ENCODE measurements around the gene LLPH. TPM values are rescaled to one million over a fixed set of nuclear protein-coding genes. Genes with fewer than 3 reads are reported as not detected.

The LLPH gene
- polyA plus RNA-seq, 1 donor (not counting 4 experiments of a cell fraction or from before 2014, with no cell fraction given): 36.6 TPM

DNA sequence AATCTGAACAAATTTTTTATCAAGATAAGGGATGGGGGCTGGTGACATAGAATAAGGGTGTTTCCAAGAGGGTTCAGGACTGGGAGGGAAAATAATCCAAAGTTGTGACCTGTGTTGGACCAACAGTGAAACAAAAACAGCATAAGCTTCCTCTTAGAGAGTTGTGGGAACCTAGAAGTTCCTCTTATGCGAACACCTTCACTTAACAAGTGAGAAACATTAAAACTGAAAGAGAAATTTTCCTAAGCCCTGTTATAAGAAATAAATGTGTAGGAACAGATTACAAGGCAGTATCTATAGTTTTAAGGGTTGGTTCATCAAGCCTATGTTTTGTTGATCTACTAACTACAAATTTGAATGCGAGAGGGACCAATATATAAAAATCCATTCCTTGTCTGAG lies 58.4 kb downstream of the LLPH start:
- Histone ChIP-seq H3K9me3 (ENCODE audit: control insufficient read depth, low read depth, low read length) (no peaks in the 10 kb centered on the region), H3K4me2 (ENCODE audit: control insufficient read depth, extremely low read depth, insufficient read depth, low read depth, low read length) (no peak overlapping the region), H3K36me3 (ENCODE audit: control insufficient read depth in 2 of 2, extremely low read depth in 1 of 2, insufficient read depth in 2 of 2, low read length in 2 of 2) (no peaks in the 10 kb centered on the region), H3K9ac (ENCODE audit: control insufficient read depth, extremely low read depth, insufficient read depth, low read length) (no peak overlapping the region), H3K27ac (ENCODE audit: control insufficient read depth, insufficient read depth, low read length) (no peak overlapping the region), H3K9me1 (ENCODE audit: control insufficient read depth, extremely low read depth, insufficient read depth, low read length) (no peaks in the 10 kb centered on the region), H3K4me3 (ENCODE audit: control insufficient read depth in 2 of 3, extremely low read depth in 1 of 3, insufficient read depth in 2 of 3, low read depth in 1 of 3, low read length in 3 of 3) (no peak overlapping the region), H3K4me1 (ENCODE audit: control insufficient read depth, extremely low read depth, insufficient read depth, low read length) (no peaks in the 10 kb centered on the region), H3K79me2 (ENCODE audit: control insufficient read depth, insufficient read depth, low read length) (no peaks in the 10 kb centered on the region), H3K27me3 (ENCODE audit: control insufficient read depth, extremely low read depth, insufficient read depth, low read length) (no peaks in the 10 kb centered on the region), H2AFZ (ENCODE audit: control insufficient read depth, low read length) (no peak overlapping the region), H4K20me1 (ENCODE audit: control insufficient read depth, extremely low read depth, insufficient read depth, low read length) (no peaks in the 10 kb centered on the region)
- TF ChIP-seq, protein P1, sequence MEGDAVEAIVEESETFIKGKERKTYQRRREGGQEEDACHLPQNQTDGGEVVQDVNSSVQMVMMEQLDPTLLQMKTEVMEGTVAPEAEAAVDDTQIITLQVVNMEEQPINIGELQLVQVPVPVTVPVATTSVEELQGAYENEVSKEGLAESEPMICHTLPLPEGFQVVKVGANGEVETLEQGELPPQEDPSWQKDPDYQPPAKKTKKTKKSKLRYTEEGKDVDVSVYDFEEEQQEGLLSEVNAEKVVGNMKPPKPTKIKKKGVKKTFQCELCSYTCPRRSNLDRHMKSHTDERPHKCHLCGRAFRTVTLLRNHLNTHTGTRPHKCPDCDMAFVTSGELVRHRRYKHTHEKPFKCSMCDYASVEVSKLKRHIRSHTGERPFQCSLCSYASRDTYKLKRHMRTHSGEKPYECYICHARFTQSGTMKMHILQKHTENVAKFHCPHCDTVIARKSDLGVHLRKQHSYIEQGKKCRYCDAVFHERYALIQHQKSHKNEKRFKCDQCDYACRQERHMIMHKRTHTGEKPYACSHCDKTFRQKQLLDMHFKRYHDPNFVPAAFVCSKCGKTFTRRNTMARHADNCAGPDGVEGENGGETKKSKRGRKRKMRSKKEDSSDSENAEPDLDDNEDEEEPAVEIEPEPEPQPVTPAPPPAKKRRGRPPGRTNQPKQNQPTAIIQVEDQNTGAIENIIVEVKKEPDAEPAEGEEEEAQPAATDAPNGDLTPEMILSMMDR (optimal IDR thresholded peaks at IDR 0.05 in 1 of 3, IDR thresholded peaks at IDR 0.05 in 1 of 3, conservative IDR thresholded peaks at IDR 0.05 in 1 of 3; ENCODE audit: extremely low read depth in 1 of 3, insufficient read depth in 2 of 3, low read length in 3 of 3): no peak
- TF ChIP-seq EZH2 (IDR thresholded peaks at IDR 0.05; ENCODE audit: low read length): no peak
- DNase-seq (ENCODE audit: low read depth, low spot score): no peak
- dilution Hi-C loops (cut with MboI; ENCODE audit: extremely low pct_ligation_motif_present, low sequenced_read_pairs): no loop called here
- FAIRE-seq: no peak

DNA sequence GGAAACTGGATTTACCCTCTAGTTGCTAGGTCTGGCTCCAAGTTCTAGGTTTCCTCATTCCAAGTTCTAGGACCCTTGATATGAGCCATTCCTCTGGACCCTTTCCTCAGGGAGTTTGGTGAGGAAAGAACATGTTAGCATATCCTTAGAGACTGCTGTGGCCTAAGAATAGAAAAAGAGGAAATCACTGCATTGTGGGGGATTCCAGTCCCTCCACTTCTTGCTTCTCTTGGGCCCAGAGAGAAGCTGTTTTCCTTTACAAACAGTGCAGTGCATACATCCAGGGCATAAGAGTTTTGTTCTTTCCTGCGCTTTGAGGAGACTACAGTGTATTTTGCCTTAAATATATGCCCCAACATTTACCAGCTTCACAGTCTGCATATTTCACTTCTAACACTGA lies 59.0 kb downstream of the LLPH start:
- no peak overlapping the region for H2AFZ ChIP-seq (ENCODE audit: control insufficient read depth, low read length)
- no peaks in the 10 kb centered on the region for H3K9me1 ChIP-seq (ENCODE audit: control insufficient read depth, extremely low read depth, insufficient read depth, low read length)
- no peaks in the 10 kb centered on the region for H3K4me1 ChIP-seq (ENCODE audit: control insufficient read depth, extremely low read depth, insufficient read depth, low read length)
- TF ChIP-seq EZH2 (IDR thresholded peaks at IDR 0.05; ENCODE audit: low read length): no peak
- TF ChIP-seq, protein P1 (optimal IDR thresholded peaks at IDR 0.05 in 1 of 3, IDR thresholded peaks at IDR 0.05 in 1 of 3, conservative IDR thresholded peaks at IDR 0.05 in 1 of 3; ENCODE audit: extremely low read depth in 1 of 3, insufficient read depth in 2 of 3, low read length in 3 of 3): no peak
- no peaks in the 10 kb centered on the region for H3K36me3 ChIP-seq (ENCODE audit: control insufficient read depth in 2 of 2, extremely low read depth in 1 of 2, insufficient read depth in 2 of 2, low read length in 2 of 2)
- H3K9me3 ChIP-seq (ENCODE audit: control insufficient read depth, low read depth, low read length): no peaks in the 10 kb centered on the region
- no peak overlapping the region for H3K9ac ChIP-seq (ENCODE audit: control insufficient read depth, extremely low read depth, insufficient read depth, low read length)
- no peaks in the 10 kb centered on the region for H4K20me1 ChIP-seq (ENCODE audit: control insufficient read depth, extremely low read depth, insufficient read depth, low read length)
- H3K4me2 ChIP-seq (ENCODE audit: control insufficient read depth, extremely low read depth, insufficient read depth, low read depth, low read length): no peak overlapping the region
- dilution Hi-C loops (cut with MboI; ENCODE audit: extremely low pct_ligation_motif_present, low sequenced_read_pairs): no loop called here
- no peak overlapping the region for H3K27ac ChIP-seq (ENCODE audit: control insufficient read depth, insufficient read depth, low read length)
- H3K4me3 ChIP-seq (ENCODE audit: control insufficient read depth in 2 of 3, extremely low read depth in 1 of 3, insufficient read depth in 2 of 3, low read depth in 1 of 3, low read length in 3 of 3): no peak overlapping the region
- no peak for DNase-seq (ENCODE audit: low read depth, low spot score)
- H3K27me3 ChIP-seq (ENCODE audit: control insufficient read depth, extremely low read depth, insufficient read depth, low read length): no peaks in the 10 kb centered on the region
- no peaks in the 10 kb centered on the region for H3K79me2 ChIP-seq (ENCODE audit: control insufficient read depth, insufficient read depth, low read length)
- FAIRE-seq: no peak
